Jurkat, Clone E6-1 (cell line): ENCODE results near the gene KLHDC8B.

ENCODE experiments used
- DNase-seq: peaks from one replicate; pipeline ENCODE4 v3.0.0-alpha.2; 2011; ENCODE audit warnings: low read depth, low spot score
- H3K4me3 ChIP-seq: 2 replicates; pipeline ENCODE4 v1.5.1; 2011; ENCODE audit warnings: mild to moderate bottlenecking, low read length, control low read depth, moderate library complexity

Gene KLHDC8B

DNA sequence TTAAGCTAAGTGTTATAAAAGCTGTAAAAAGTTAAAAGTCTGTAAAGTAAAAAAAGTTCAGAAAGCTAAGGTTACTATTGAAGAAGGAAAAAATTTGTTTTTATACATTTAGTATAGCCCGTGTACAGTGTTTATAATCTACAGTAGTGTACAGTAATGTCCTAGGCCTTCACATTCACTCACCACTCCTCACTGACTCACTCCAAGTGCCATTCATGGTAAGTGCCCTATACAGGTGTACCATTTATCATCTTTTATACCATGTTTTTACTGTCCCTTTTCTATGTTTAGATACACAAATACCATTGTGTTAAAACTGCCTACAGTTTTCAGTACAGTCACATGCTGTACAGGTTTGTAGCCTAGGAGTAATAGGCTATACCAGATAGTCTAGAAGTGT, 14.1 kb upstream of the KLHDC8B start:
- H3K4me3 ChIP-seq: no peak overlapping the region
- DNase-seq: no peak

GRCh38 chr3:49158103-49158709, 13.2 kb upstream of the KLHDC8B start:
- peak; percentile 62 for DNase-seq
- H3K4me3 ChIP-seq: no peak overlapping the region

DNA sequence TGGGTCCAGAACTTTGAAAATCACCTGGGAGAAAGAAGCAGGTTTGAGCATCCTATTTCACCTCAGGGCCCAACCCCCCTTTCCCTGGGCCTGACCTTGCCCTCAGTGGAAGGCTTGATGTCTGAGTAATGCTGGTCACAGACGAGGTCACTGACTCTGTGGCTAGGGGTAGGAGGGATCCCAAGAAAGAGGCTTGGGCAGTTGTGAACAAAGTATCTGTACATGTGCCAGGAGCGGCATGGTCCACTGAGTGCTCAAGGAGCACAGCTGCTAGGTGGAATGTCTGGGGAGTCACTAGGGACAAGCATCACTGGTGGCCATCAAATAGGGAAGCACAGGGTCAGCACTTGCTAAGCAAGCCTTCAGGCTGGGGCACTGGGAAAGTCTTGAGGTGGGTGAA, 12.6 kb upstream of the KLHDC8B start:
- DNase-seq: no peak
- H3K4me3 ChIP-seq: no peak overlapping the region

GRCh38 chr3:49161197-49161596, 10.2 kb upstream of the KLHDC8B start:
- no peak for DNase-seq
- H3K4me3 ChIP-seq: no peak overlapping the region

- peak; percentile 59 for DNase-seq
- no peak overlapping the region for H3K4me3 ChIP-seq
Measured at GRCh38 chr3:49161808-49162530, 9.4 kb upstream of the KLHDC8B start.

- DNase-seq: no peak
- no peak overlapping the region for H3K4me3 ChIP-seq
Measured at GRCh38 chr3:49162751-49163419, 8.5 kb upstream of the KLHDC8B start.

DNA sequence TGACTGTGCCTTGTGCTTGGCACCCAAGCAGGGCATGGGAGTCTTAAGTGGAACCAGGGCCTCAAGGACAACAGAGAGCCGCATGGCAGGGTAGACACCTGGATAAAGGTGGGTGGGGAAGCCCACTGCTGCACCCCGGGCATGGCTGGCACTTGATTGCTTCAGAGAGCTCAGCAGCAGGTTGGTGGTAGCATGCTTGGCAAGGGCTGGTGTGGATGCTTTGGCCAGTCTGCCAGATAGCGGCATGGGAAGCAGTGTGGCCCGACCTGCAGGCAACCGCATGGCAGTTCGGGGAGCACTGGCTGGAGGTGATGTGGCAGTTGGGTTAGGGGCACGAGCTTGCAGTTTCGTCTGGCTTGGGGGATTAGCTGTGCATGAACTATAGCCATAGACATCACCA, 7.8 kb upstream of the KLHDC8B start:
- no peak for DNase-seq

GRCh38 chr3:49164983-49165720, 6.2 kb upstream of the KLHDC8B start:
- peak overlapping the region; percentile 73 for H3K4me3 ChIP-seq
- DNase-seq: no peak

More for the DNA sequence above, 7.8 kb upstream of the KLHDC8B start:
- no peak overlapping the region for H3K4me3 ChIP-seq

- peak; percentile 67 for DNase-seq
- H3K4me3 ChIP-seq: peak within 1 kb of the TSS; percentile 73
Measured at GRCh38 chr3:49165771-49166751, 5.3 kb upstream of the KLHDC8B start, which contains the start of gene CCDC71. TSS of gene CCDC71 (minus strand) at chr3:49166331. CDS start at chr3:49164208, 2,123 bp downstream.

DNA sequence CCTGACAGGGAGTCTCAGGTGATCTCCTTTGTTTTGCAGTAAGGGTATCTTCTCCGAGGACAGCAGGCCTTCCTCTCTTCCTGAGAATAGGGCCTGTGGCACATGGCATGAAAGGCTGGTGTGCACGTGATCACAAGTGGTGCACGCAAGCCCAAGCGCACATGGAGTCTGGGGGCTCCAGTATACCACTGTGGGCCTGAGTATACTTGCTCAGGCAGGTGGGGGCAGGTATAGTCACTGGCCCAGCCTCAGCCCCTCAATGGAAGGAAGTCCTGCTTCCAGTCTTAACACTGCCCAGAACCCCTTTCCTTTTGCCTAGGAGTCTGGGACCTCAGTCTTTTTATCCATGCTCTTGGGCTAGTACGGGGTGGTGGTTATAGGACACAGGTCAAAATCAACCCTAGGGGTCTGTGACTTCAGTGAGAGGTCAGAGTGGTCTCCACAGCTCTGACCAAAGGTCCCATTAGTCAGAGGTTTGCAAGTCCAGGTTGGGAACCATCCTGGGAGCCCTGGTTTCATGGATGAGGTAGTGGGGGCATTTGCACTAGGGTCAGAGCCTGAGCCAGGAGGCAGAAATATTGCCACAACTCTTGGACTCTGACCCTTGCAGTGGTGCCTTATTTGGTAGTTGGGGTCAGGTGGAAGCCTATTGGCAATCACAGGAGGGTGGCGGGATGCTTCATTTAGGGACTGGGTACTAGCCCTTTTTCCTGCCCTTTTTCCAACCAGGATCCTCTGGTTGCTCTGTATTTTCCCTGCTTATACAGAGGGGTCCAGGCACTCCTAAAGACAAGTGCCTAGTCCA, 4.4 kb upstream of the KLHDC8B start:
- DNase-seq: no peak
- no peak overlapping the region for H3K4me3 ChIP-seq

- H3K4me3 ChIP-seq: peak overlapping the region; percentile 56
- DNase-seq: no peak
Measured at GRCh38 chr3:49170744-49171118, 667 bp upstream of the KLHDC8B start.

- peak overlapping the region; percentile 56 for H3K4me3 ChIP-seq
Measured at GRCh38 chr3:49171775-49172500, 540 bp downstream of the KLHDC8B start.

GRCh38 chr3:49172551-49173041, 1.2 kb downstream of the KLHDC8B start:
- no peak for DNase-seq
- no peak overlapping the region for H3K4me3 ChIP-seq

More at GRCh38 chr3:49171775-49172500, 540 bp downstream of the KLHDC8B start:
- no peak for DNase-seq

- no peak for DNase-seq
- no peak overlapping the region for H3K4me3 ChIP-seq
Measured at GRCh38 chr3:49173116-49173791, 1.9 kb downstream of the KLHDC8B start.

DNA sequence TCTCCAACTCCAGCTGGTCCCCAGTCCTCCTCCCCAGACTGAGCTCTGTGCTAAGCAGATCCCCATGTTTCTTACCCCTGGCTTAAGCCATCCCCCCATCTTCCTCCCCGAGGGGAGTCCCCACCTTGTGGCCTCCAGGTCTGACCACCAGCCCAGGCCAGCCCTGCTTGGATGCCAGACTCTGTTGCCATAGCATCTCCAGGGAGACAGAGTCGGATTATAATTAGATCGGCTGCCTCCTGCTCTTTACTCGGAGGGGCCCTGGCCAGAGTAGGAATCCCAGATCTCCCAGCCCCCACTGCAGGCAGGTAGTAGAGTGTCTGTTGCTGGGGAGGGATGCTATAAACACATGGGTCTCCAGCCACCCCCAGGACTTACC, 2.4 kb downstream of the KLHDC8B start:
- no peak for DNase-seq
- H3K4me3 ChIP-seq: no peak overlapping the region

- H3K4me3 ChIP-seq: no peak overlapping the region
- no peak for DNase-seq
Measured at GRCh38 chr3:49174397-49174985, 3.1 kb downstream of the KLHDC8B start.
